ENCODE measurements around the gene LZTFL1.

DNA sequence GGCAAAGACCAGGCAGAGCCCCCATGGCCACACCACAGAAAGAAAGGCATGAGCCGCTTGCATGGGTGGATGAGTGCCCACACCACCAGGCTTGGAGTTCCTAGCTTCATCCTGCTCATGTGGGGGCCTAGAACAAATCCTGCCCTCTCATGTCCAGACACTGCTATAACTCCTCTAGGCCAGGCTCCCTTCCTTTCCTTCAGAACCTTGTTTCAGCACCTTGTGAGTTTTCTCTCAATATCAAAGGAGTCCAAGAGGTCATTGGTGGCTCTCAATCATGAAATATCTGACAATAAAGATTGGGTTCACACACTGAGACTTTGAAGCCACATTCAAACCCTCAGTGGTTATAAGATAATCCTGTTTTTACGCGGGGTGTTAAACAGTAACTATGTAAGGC, 58.3 kb downstream of the LZTFL1 start:
- TF ChIP-seq, protein P1, sequence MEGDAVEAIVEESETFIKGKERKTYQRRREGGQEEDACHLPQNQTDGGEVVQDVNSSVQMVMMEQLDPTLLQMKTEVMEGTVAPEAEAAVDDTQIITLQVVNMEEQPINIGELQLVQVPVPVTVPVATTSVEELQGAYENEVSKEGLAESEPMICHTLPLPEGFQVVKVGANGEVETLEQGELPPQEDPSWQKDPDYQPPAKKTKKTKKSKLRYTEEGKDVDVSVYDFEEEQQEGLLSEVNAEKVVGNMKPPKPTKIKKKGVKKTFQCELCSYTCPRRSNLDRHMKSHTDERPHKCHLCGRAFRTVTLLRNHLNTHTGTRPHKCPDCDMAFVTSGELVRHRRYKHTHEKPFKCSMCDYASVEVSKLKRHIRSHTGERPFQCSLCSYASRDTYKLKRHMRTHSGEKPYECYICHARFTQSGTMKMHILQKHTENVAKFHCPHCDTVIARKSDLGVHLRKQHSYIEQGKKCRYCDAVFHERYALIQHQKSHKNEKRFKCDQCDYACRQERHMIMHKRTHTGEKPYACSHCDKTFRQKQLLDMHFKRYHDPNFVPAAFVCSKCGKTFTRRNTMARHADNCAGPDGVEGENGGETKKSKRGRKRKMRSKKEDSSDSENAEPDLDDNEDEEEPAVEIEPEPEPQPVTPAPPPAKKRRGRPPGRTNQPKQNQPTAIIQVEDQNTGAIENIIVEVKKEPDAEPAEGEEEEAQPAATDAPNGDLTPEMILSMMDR (IDR thresholded peaks at IDR 0.05; ENCODE audit: extremely low read depth in 1 of 2, insufficient read depth in 1 of 2, low read depth in 1 of 2, low read length in 2 of 2) = no peak
- TF ChIP-seq EZH2 (IDR thresholded peaks at IDR 0.05; ENCODE audit: borderline replicate concordance, low read depth, low read length, severe bottlenecking) = no peak
- no peak for TF ChIP-seq POLR2A (IDR thresholded peaks at IDR 0.05; ENCODE audit: low read depth, low read length)
